Panc1 (cell line): ENCODE data around the gene DDX31. TPM values are rescaled to one million over a fixed set of nuclear protein-coding genes. Genes with fewer than 3 reads are reported as not detected.
"Not testable (repeated sequence)": the region's sequence is repeated elsewhere in the genome, so short reads cannot be mapped to it uniquely, and the experiment has no call there.

Experiments
- ATAC-seq: fragments of 200-7000 bp; cut with Tn5 transposase; 2 replicates; pipeline ENCODE4 v1.9.1; 2020; ENCODE audit warnings: mild to moderate bottlenecking, moderate library complexity
- Bru-seq: library from RNA; stranded (reverse); fragments of 400-500 nt; gene quantifications from one replicate; lab custom pipeline; 2021; lab: Mats Ljungman, UMichigan
- BruChase-seq, 2 experiments: library from RNA; stranded (reverse); fragments of 400-500 nt; gene quantifications; one replicate each; lab custom pipeline; 2021; lab: Mats Ljungman, UMichigan
- BruUV-seq: library from RNA; stranded (reverse); fragments of 400-500 nt; replicated peaks from 2 replicates; lab custom pipeline; 2021; lab: Mats Ljungman, UMichigan
- CTCF ChIA-PET: fragments of 300-600 bp; sonication (Branson Sonifier 250); formaldehyde crosslinking; loops from one replicate; lab custom pipeline; 2022; ENCODE audit warnings: antibody characterized with exemption; lab: Charles Lee
- POLR2A ChIA-PET: fragments of 300-600 bp; sonication (Branson Sonifier 250); formaldehyde crosslinking; loops from one replicate; lab custom pipeline; 2022; ENCODE audit warnings: antibody characterized with exemption; lab: Charles Lee
- DNase-seq: peaks from one replicate; pipeline ENCODE4 v3.0.0-alpha.2; 2010; ENCODE audit warnings: low read depth, low spot score
- H3K27ac ChIP-seq: 2 replicates; pipeline ENCODE4 v1.5.1; 2011; ENCODE audit warnings: mild to moderate bottlenecking, low read length, inconsistent platforms
- H3K27me3 ChIP-seq: fragments of 200-500 bp; sonication (Bioruptor generic); 2 replicates; pipeline ENCODE4 v1.6.0; 2014; ENCODE audit warnings: low read length, inconsistent platforms; ENCODE audit not compliant: control insufficient read depth, insufficient read depth
- H3K36me3 ChIP-seq: fragments of 200-500 bp; sonication (Bioruptor generic); 2 replicates; pipeline ENCODE4 v1.5.1; 2014; ENCODE audit warnings: inconsistent platforms, mild to moderate bottlenecking, low read length, moderate library complexity; ENCODE audit not compliant: control insufficient read depth, insufficient read depth
- H3K4me1 ChIP-seq: 2 replicates; pipeline ENCODE4 v1.5.1; 2011; ENCODE audit warnings: inconsistent platforms, mild to moderate bottlenecking, low read length, moderate library complexity; ENCODE audit not compliant: control insufficient read depth, insufficient read depth
- H3K4me3 ChIP-seq, 2 experiments: 2 replicates each; pipeline ENCODE4 v1.5.1; 2011 to 2012; ENCODE audit warnings: low read depth in 2 of 2, low read length in 2 of 2, mild to moderate bottlenecking in 2 of 2, inconsistent platforms in 1 of 2, moderate library complexity in 1 of 2
- H3K9me3 ChIP-seq: fragments of 200-500 bp; sonication (Bioruptor generic); 2 replicates; pipeline ENCODE4 v1.5.1; 2014; ENCODE audit warnings: low read depth, mild to moderate bottlenecking, inconsistent platforms, low read length, moderate library complexity; ENCODE audit not compliant: control insufficient read depth, insufficient read depth
- POLR2AphosphoS5 ChIP-seq: IDR thresholded peaks from 2 replicates; pipeline ENCODE4 v1.6.1; 2012; ENCODE audit warnings: mild to moderate bottlenecking, low read depth, low read length, moderate library complexity
- SIN3A ChIP-seq: IDR thresholded peaks from 2 replicates; pipeline ENCODE4 v1.6.1; 2012; ENCODE audit warnings: low read depth, mild to moderate bottlenecking, low read length, moderate library complexity, borderline replicate concordance; ENCODE audit not compliant: insufficient read depth
- TCF7L2 ChIP-seq: IDR thresholded peaks from 2 replicates; pipeline ENCODE4 v1.6.1; 2011; ENCODE audit warnings: mild to moderate bottlenecking, low read depth, low read length, inconsistent platforms
- in situ Hi-C: cut with HindIII; loops from 2 replicates; pipeline ENCODE4 v1.10.0; 2016; ENCODE audit warnings: low sequenced_read_pairs, low pct_unique_long_range_greater_than_20kb
- intact Hi-C: fragments of 100-400 bp; cut with micrococcal nuclease; formaldehyde crosslinking; loops from one replicate; pipeline ENCODE4 v1.10.0; 2022; ENCODE audit not compliant: unreplicated experiment
- long read RNA-seq: library from polyadenylated mRNA; unstranded; transcript quantifications from one replicate; pipeline ENCODE4 v2.0.0, GENCODE V29; 2021; ENCODE audit not compliant: unreplicated experiment
- polyA plus RNA-seq: library from polyadenylated mRNA; unstranded; fragments of >200 nt; gene quantifications from one replicate; pipeline ENCODE4 v1.2.1, GENCODE V29; 2012; ENCODE audit warnings: missing spikeins; ENCODE audit not compliant: insufficient read length
- total RNA-seq: library from RNA; stranded (reverse); gene quantifications from one replicate; pipeline ENCODE4 v1.2.1, GENCODE V29; 2021; ENCODE audit not compliant: unreplicated experiment
- TF ChIP-seq, protein P1 (sequence below), 2 experiments: IDR thresholded peaks; 2 replicates each; pipeline ENCODE4 v1.6.1; 2011 to 2012; ENCODE audit warnings: low read depth in 2 of 2, control low read depth in 1 of 2, low read length in 1 of 2, mild to moderate bottlenecking in 1 of 2, moderate library complexity in 1 of 2; ENCODE audit not compliant: insufficient read depth in 1 of 2
- TF ChIP-seq, protein P2 (sequence below): fragments of 450-650 bp; IDR thresholded peaks from 2 replicates; pipeline ENCODE4 v1.5.1; 2017; ENCODE audit warnings: mild to moderate bottlenecking

Gene DDX31
- total RNA-seq = 17.5 TPM
- polyA plus RNA-seq = 12.8 TPM
- Bru-seq, nascent RNA = percentile 81 among the genes with signal in this experiment
- percentile 69 among the genes with signal in this experiment for BruChase-seq, experiment 1, labeled RNA remaining after a 2-hour chase
- percentile 64 among the genes with signal in this experiment for BruChase-seq, experiment 2, labeled RNA remaining after a 6-hour chase
- long read RNA-seq, full-length matches to known transcripts = 20 of 30 reads
- long read RNA-seq, partial matches to known transcripts = 2 of 30 reads
- long read RNA-seq, other reads (novel, unspliced or antisense) = 8 of 30 reads

DNA sequence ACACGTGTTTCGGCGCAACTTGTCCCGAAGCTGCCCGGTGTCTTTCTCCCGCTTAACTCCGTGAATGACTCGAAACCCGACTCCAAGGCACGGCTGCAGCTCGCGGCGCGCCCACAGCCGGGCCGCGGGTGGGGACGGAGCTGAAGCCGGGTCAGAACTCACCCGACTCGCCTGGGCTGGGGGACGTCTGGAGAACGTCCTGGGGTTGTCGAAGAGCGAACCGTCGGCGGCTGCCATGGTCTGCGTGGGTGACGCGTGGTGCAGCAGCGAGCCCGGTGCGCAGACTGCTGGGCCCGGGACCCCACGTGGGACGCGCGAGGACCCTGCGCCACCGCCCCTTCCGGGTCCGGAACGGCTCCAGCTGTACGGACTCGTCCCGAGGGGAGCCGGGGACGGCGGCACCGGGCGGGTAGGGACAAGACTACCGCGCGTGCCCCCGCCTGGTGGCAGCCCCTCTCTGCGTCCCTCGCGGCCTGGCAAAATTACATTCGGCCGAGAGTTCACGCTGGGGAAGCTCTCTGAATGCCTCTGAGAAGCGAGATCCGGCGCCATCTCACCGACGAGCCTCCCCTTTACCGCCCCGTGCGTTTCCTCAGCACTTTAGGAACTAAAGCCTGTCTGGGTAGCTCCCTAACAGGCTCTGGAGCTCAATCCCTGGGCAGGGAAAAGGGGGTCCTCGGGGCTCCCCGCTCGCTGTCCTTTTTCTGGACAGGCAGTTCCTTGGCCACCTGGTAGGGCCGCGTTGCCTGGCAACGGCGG, at the start of gene DDX31:
Gene DDX31 (minus strand): TSS at position 286 of the 759 bp plus-strand sequence. CDS start 49 bp downstream, at position 237.
- Histone ChIP-seq H3K27ac (peak within 1 kb of the TSS; percentile 92), H3K4me1 (peaks cover 8% of the 10 kb centered on the region; the same call in 1 of the 2 replicates), H3K27me3 (no peaks in the 10 kb centered on the region), H3K4me3 (peak within 1 kb of the TSS; percentile 71 to 83), H3K9me3 (no peaks in the 10 kb centered on the region), H3K36me3 (no peaks in the 10 kb centered on the region; the same call in 1 of the 2 replicates)
- DNase-seq (no peak), ATAC-seq (peak; percentile 95)
- in situ Hi-C loops (no loop called here), intact Hi-C loops (loop anchor here (10.0 kb wide), 1 partner anchor 135 kb away; no protein-coding TSS in a partner anchor)
- TF ChIP-seq, protein P1, sequence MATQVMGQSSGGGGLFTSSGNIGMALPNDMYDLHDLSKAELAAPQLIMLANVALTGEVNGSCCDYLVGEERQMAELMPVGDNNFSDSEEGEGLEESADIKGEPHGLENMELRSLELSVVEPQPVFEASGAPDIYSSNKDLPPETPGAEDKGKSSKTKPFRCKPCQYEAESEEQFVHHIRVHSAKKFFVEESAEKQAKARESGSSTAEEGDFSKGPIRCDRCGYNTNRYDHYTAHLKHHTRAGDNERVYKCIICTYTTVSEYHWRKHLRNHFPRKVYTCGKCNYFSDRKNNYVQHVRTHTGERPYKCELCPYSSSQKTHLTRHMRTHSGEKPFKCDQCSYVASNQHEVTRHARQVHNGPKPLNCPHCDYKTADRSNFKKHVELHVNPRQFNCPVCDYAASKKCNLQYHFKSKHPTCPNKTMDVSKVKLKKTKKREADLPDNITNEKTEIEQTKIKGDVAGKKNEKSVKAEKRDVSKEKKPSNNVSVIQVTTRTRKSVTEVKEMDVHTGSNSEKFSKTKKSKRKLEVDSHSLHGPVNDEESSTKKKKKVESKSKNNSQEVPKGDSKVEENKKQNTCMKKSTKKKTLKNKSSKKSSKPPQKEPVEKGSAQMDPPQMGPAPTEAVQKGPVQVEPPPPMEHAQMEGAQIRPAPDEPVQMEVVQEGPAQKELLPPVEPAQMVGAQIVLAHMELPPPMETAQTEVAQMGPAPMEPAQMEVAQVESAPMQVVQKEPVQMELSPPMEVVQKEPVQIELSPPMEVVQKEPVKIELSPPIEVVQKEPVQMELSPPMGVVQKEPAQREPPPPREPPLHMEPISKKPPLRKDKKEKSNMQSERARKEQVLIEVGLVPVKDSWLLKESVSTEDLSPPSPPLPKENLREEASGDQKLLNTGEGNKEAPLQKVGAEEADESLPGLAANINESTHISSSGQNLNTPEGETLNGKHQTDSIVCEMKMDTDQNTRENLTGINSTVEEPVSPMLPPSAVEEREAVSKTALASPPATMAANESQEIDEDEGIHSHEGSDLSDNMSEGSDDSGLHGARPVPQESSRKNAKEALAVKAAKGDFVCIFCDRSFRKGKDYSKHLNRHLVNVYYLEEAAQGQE (IDR thresholded peaks at IDR 0.05; ENCODE audit: insufficient read depth in 1 of 2, low read depth in 2 of 2, low read length in 1 of 2) = no peak
- TF ChIP-seq, protein P2, sequence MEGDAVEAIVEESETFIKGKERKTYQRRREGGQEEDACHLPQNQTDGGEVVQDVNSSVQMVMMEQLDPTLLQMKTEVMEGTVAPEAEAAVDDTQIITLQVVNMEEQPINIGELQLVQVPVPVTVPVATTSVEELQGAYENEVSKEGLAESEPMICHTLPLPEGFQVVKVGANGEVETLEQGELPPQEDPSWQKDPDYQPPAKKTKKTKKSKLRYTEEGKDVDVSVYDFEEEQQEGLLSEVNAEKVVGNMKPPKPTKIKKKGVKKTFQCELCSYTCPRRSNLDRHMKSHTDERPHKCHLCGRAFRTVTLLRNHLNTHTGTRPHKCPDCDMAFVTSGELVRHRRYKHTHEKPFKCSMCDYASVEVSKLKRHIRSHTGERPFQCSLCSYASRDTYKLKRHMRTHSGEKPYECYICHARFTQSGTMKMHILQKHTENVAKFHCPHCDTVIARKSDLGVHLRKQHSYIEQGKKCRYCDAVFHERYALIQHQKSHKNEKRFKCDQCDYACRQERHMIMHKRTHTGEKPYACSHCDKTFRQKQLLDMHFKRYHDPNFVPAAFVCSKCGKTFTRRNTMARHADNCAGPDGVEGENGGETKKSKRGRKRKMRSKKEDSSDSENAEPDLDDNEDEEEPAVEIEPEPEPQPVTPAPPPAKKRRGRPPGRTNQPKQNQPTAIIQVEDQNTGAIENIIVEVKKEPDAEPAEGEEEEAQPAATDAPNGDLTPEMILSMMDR = no peak
- TF ChIP-seq TCF7L2 (no peak), SIN3A (peak; percentile 47; the same call in 1 of the 2 replicates), POLR2AphosphoS5 (no peak; the same call in 1 of the 2 replicates)
- ChIA-PET POLR2A (interaction anchor here (0.6 kb wide), 1 partner anchor 17 kb away, joined by 3 read pairs; no protein-coding TSS in a partner anchor), CTCF (no interaction called here)
- BruUV-seq = no TSS peak

DNA sequence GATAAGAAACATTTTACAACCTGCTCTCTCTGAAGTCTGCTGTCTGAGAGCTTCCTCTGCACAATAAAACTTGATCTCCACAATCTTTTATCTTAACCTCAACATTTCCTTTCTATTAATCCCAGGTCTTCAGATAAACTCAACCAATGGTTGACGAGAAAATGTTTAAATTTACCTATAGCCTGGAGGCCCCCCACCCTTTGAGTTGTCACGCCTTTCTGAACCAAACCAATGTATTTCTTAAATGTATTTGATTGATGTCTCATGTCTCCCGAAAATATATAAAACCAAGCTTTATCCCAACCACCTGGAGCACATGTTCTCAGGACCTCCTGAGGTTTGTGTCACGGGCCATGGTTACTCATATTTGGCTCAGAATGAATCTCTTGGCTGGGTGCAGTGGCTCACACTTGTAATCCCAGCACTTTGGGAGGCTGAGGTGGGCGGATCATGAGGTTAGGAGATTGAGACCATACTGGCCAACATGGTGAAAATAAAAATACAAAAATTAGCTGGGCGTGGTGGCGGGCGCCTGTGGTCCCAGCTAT, 48.7 kb upstream of the DDX31 start:
- CTCF ChIA-PET, ATAC-seq, H3K9me3 ChIP-seq, DNase-seq, H3K27me3 ChIP-seq, H3K4me1 ChIP-seq, H3K36me3 ChIP-seq, intact Hi-C loops, H3K27ac ChIP-seq, BruUV-seq, in situ Hi-C loops, POLR2A ChIA-PET, H3K4me3 ChIP-seq: not testable (repeated sequence)
